ENCODE measurements around the gene NCL. TPM values are rescaled to one million over a fixed set of nuclear protein-coding genes. Genes with fewer than 3 reads are reported as not detected.

Gene NCL
- polyA plus RNA-seq, 1 of the 3 experiments (the other 2 are of a cell fraction), result 256 TPM

GRCh38 chr2:231462729-231463465 is 1.4 kb downstream of the NCL start:
- no peak for TF ChIP-seq SIN3A (IDR thresholded peaks at IDR 0.05; ENCODE audit: borderline replicate concordance, low read depth, low read length)
- TF ChIP-seq RXRA (IDR thresholded peaks at IDR 0.05; ENCODE audit: borderline replicate concordance, low read depth), result no peak
- no peak for TF ChIP-seq IRF3 (IDR thresholded peaks at IDR 0.05; ENCODE audit: low read depth, low read length)
- TF ChIP-seq RFX5 (IDR thresholded peaks at IDR 0.05; ENCODE audit: low read length), result no peak
- TF ChIP-seq RCOR1 (IDR thresholded peaks at IDR 0.05; ENCODE audit: low read length), result no peak
- TF ChIP-seq MAX (IDR thresholded peaks at IDR 0.05; ENCODE audit: low read depth), result no peak
- TF ChIP-seq CTCF (IDR thresholded peaks at IDR 0.05), result no peak
- no peak for TF ChIP-seq MEF2A (IDR thresholded peaks at IDR 0.05; ENCODE audit: borderline replicate concordance, low read depth)
- no peak for TF ChIP-seq GABPA (IDR thresholded peaks at IDR 0.05; ENCODE audit: low read depth)
- no peak for TF ChIP-seq SMC3 (IDR thresholded peaks at IDR 0.05; ENCODE audit: low read depth, low read length)
- no peak for TF ChIP-seq TCF12 (IDR thresholded peaks at IDR 0.05)
- TF ChIP-seq FOSL2 (IDR thresholded peaks at IDR 0.05; ENCODE audit: borderline replicate concordance, low read depth), result no peak
- no peak for TF ChIP-seq POLR2AphosphoS5 (IDR thresholded peaks at IDR 0.05; ENCODE audit: low read depth, low read length)
- no peak for TF ChIP-seq MXI1 (IDR thresholded peaks at IDR 0.05; ENCODE audit: low read depth, low read length)
- TF ChIP-seq EZH2phosphoT487 (IDR thresholded peaks at IDR 0.05; ENCODE audit: borderline replicate concordance, low read depth), result no peak
- no peak for TF ChIP-seq ELF1 (IDR thresholded peaks at IDR 0.05)
- no peak for TF ChIP-seq TAF1 (IDR thresholded peaks at IDR 0.05; ENCODE audit: borderline replicate concordance, low read depth, low read length)
- no peak for TF ChIP-seq GATA2 (CRISPR knock-in tag; IDR thresholded peaks at IDR 0.05)
- TF ChIP-seq NFIC (IDR thresholded peaks at IDR 0.05; ENCODE audit: borderline replicate concordance), result no peak
- Histone ChIP-seq H3K9ac (peak overlapping the region; percentile 99), H2AFZ (ENCODE audit: low read depth) (no peak overlapping the region), H3K27ac (ENCODE audit: low read depth in 2 of 2, low read length in 1 of 2) (peak overlapping the region; percentile 99; a peak in 3 of 4 replicates), H3K27me3 (ENCODE audit: insufficient read depth) (no peaks in the 10 kb centered on the region), H3K36me3 (replicated peaks in 1 of 2; ENCODE audit: control insufficient read depth in 1 of 2, insufficient read depth in 2 of 2, low read length in 1 of 2) (peaks cover 51 to 56% of the 10 kb centered on the region in 2 experiments), H3K4me2 (peak overlapping the region; percentile 78), H3K9me2 (no peaks in the 10 kb centered on the region), H3K9me3 (no peaks in the 10 kb centered on the region), H3F3A (replicated peaks; ENCODE audit: insufficient read depth) (peaks cover 32% of the 10 kb centered on the region), H4K20me1 (ENCODE audit: insufficient read depth) (peaks cover 43% of the 10 kb centered on the region), H3K4me1 (ENCODE audit: control insufficient read depth in 1 of 2, insufficient read depth in 2 of 2, low read depth in 1 of 2, low read length in 1 of 2) (peaks cover 11 to 23% of the 10 kb centered on the region in 2 experiments), H3K4me3 (ENCODE audit: low read depth in 2 of 2, low read length in 1 of 2) (peak overlapping the region; percentile 93 to 95), H3K79me2 (ENCODE audit: insufficient read depth) (peaks cover 72% of the 10 kb centered on the region)
- CTCF ChIA-PET, result interaction anchor here (0.9 to 8.2 kb wide), 8 partner anchors 10 to 271 kb away, joined by 3 to 56 read pairs (median 5); no protein-coding TSS in a partner anchor
- WGBS (ENCODE audit: low lambda C conversion rate), result 16% methylated on average over 4 of the region's 4 CpGs
- DNase-seq, result no peak
- POLR2A ChIA-PET, result interaction anchor here (1.0 to 4.1 kb wide), 5 partner anchors 9 to 142 kb away, joined by 3 to 59 read pairs (median 15); no protein-coding TSS in a partner anchor
